M059J (cell line): Measurements from ENCODE around the gene PPFIA3. TPM values are rescaled to one million over a fixed set of nuclear protein-coding genes. Genes with fewer than 3 reads are reported as not detected.
"Not testable (repeated sequence)": the region's sequence is repeated elsewhere in the genome, so short reads cannot be mapped to it uniquely, and the experiment has no call there.

Experiments
- DNase-seq: peaks from one replicate; pipeline ENCODE4 v3.0.0-alpha.2; 2012; ENCODE audit warnings: low read depth
- total RNA-seq: library from RNA; depleted of rRNA; stranded (reverse); fragments of >200 nt; shearing (Covaris generic); gene quantifications from 2 replicates; pipeline ENCODE4 v1.2.3, GENCODE V29; 2014

Gene PPFIA3
- total RNA-seq, 1 experiment from 2014 or later = 2.4 TPM

- DNase-seq = no peak
Observed at GRCh38 chr19:49125025-49125731, 5.8 kb downstream of the PPFIA3 start.

DNA sequence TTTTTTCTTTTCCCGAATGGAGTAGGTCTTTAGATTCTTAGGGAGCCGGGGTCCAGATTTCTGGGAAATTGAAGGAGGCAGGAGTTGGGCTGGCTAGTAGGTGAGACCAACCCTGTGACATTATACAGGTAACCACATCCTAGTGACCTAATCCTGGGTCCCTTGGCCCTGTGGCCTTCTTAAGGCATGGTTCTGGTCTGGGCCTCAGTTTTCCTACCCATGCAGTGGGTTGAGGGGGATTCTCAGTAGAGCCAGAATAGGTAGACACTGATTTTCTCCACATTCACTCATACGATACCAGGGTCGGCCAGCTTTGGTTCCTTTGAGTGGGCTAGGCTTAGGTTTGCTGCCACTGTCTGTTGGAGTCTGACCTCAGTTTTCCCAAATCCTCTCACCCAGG is 7.2 kb downstream of the PPFIA3 start:
- DNase-seq = no peak

- DNase-seq = not testable (repeated sequence)
Observed at GRCh38 chr19:49127225-49127624, 7.9 kb downstream of the PPFIA3 start.

DNA sequence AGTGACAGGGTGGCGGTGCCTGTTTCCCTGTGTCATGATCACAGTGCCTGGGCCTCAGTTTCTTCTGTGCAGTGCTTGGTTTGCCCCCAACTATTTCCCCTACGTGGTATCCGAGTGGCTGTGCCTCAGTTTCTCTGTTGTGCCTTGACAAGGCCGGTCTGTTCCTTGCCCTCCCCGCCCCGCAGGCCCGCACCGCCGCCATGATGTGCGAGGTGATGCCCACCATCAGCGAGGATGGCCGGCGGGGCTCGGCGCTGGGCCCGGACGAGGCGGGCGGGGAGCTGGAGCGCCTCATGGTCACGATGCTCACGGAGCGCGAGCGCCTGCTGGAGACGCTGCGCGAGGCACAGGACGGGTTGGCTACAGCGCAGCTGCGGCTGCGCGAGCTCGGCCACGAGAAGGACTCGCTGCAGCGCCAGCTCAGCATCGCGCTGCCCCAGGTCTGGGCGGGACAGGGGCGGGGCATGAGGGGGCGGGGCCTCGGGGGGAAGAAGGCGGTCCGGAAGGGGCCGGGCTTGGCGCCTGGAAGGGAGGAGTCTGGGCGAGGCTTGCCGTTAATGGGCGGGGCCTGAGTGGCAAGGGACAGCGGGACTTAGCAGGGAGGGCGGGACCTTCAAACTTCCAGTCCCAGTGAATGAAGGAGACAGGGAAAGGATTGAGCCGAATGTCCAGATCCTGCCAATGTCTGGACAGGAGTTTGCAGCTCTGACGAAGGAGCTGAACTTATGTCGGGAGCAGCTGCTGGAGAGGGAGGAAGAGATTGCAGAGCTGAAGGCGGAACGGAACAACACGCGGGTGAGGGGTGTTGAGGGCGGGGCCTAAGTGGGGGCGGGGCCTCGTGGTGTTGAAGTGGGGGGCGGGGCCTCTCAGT is 8.6 kb downstream of the PPFIA3 start:
- peak; percentile 95 for DNase-seq

DNA sequence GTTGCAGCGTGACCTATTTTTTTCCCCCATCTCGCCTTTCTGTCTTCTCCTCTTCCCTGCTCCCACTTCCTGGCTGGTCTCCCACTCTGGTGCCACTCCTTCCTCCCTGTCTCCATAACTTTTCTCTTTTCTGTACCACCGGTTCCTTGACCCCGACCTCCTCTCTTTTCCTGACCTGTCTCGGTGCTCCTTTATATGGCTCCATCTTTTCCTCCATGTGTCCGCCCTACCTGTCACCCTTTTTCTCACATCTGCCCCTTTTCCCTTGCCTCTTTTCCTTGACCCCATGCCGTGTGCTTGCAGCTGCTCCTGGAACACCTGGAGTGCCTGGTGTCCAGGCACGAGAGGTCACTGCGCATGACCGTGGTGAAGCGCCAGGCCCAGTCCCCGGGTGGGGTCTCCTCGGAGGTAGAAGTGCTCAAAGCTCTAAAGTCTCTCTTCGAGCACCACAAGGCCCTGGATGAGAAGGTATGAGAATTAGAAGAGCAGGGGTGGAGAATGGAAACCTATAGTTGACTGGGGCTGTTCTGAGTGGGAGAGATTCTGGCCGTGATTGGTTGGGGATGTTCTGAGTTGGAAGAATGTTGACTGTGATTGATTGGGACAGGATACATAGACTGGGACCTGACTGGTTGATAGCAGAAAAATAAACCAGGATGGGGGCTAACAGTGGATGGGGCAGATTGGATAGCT is 9.3 kb downstream of the PPFIA3 start:
- DNase-seq = no peak

- no peak for DNase-seq
Observed at GRCh38 chr19:49129238-49129583, 9.9 kb downstream of the PPFIA3 start.

- no peak for DNase-seq
Observed at GRCh38 chr19:49130325-49130724, 11.0 kb downstream of the PPFIA3 start.

GRCh38 chr19:49132974-49133609 is 13.7 kb downstream of the PPFIA3 start:
- DNase-seq = no peak

GRCh38 chr19:49133621-49134454 is 14.5 kb downstream of the PPFIA3 start:
- no peak for DNase-seq

DNA sequence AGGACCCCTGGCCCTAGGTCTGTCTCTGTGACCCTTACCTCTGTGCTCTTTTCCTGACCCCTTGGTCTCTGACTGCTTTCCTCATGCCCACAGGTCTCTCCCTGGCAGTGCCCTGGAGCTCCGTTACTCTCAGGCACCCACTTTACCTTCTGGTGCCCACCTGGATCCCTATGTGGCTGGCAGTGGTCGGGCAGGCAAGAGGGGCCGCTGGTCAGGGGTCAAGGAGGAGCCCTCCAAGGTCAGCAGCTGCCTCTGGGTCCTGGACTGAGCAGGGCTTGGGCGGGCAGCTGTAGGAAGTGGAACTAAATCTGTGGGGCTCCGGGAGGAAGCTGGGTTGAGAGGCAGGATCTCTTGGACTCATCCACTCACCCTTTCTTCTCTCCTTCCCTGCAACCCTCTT is 16.3 kb downstream of the PPFIA3 start:
- no peak for DNase-seq

DNA sequence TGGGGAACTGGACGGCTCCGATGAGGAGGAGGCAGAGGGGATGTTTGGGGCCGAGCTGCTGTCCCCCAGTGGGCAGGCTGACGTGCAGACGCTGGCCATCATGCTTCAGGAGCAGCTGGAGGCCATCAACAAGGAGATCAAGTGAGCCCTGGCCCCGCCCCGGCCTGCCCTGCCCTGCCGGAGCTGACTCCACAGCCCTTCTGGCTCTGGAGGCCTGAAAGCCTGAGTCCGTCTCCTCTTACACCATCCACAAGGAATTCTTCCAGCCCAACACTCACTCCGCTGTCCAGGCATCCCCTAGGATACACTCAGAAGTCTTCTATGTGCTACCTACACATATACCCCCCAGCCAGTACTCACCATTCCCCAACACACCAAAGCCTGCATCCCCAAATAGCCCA is 17.4 kb downstream of the PPFIA3 start:
- no peak for DNase-seq

DNA sequence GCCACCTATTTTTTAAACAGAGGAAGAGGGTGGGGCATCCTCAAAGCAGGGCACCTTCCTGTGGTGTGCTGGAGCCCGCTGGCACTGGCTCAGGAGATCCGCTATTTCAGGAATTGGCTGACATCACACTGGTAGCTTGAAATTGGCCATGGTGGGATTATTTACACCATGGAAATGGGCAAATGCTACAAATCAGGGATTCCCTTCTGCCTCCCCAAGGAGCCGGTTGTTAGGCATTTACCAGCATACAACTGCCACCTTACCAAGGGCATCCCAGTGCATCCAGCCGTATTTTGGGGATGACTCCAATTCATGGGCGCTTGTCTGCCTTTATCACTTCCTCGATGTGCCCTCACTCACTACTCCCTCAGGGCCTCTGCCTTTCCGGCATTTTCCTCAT is 21.6 kb downstream of the PPFIA3 start:
- no peak for DNase-seq

DNA sequence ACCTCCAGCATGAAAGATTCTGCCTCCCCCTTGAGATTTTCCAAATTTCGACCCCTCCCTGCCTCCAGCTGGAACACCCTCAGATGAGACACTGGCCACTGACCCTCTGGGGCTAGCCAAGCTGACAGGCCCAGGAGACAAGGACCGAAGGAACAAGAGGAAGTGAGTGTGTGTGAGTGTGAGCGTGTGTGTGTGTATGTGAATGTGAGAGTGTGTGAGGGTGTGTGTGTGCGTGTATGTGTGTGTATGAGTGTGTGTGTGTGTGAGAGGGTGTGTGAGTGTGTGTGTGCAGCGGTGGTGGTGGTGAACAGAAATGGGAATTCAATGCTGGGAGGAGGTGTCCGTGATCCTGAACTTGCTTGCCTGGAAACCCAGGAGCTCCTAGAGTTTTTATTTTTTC is 22.0 kb downstream of the PPFIA3 start:
- DNase-seq = no peak

DNA sequence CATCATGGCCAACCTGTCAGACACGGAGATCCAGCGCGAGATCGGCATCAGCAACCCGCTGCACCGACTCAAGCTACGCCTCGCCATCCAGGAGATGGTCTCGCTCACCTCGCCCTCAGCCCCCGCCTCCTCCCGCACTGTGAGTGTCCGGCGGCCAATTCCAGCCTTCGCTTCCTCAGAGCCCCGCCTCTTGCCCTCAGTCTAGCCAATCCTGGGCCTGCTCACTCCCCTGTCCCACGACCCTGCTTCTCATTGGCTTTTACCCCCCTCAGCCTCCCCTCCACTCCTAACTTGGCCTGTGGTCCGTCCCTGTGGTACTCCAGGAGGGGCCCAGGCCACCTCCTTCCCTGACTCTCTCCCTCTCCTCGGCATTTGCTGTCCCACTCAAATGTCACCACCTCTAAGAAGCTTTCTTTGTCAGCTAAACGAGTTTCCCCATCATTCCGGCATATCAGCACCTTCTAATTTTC is 23.6 kb downstream of the PPFIA3 start:
- DNase-seq = peak; percentile 77

DNA sequence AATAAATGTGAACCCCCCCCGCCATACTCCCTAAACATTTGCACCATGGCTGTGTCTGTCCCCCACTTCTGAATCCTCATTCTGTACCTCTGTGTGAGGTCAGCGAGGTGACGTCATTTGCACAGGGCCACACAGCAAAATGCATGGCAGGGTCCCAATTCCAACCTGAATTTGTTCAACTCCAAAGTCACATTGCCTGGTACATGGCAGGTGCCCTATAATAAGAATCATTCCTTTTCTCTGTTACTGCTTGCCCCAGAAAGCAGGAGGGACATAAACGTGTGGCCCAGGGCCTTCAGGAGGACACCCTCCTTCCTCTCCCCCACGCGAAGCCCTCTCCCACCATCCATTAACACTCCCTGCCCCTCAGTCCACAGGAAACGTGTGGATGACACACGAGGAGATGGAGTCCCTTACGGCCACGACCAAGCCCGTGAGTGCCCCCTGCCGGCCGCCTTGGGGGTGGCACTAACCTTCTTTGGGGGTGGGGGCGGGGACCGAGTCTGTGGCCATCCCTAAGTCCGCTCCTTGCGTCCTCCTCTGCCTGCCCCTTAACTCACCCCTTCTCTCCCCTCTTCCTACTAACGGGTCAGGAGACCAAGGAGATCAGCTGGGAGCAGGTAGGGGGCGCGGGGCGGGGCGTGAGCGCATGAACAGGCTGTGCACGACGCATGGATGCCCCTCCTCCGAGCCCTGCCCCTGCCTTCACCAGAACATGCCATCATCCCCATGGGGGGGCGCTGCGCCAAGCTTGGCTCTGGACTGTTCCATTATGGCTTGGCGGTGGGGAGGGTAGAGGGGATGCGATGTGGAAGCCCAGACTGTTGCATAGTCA is 26.4 kb downstream of the PPFIA3 start:
- peak; percentile 45 for DNase-seq

GRCh38 chr19:49146408-49146770 is 27.0 kb downstream of the PPFIA3 start:
- peak; percentile 40 for DNase-seq

- DNase-seq = no peak
Observed at GRCh38 chr19:49148044-49148682, 28.8 kb downstream of the PPFIA3 start.

GRCh38 chr19:49148784-49149651 is 29.7 kb downstream of the PPFIA3 start:
- peak; percentile 92 for DNase-seq

DNA sequence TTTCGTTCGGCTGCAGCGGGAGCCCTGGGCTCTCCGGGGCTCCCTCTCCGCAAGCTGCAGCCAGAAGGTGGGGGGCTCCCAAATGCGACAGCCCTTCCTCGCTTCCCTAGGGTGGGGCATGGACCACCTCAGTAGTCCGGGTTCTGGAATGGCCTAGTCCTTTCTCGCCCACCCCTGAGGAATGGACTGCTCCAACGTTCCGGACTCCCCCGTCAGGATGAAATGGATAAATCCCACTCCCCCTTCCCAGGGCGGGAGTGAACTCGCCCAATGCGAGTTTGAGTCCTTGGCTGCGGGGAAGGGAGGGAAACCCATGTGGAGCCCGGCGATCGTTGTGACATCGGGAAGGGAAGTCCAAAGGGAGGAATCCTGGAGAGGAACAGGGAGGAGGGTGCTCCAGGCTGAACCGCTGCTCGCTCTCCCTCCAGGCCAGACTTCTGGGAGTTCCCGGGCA is 30.3 kb downstream of the PPFIA3 start:
- DNase-seq = peak; percentile 72
